Cardiac ventricle fibroblast (primary cell): ENCODE results near the gene CRLF3. TPM values are rescaled to one million over a fixed set of nuclear protein-coding genes. Genes with fewer than 3 reads are reported as not detected.

Experiments
- total RNA-seq: library from RNA; depleted of rRNA; stranded (reverse); fragments of >200 nt; gene quantifications from 2 replicates; pipeline ENCODE4 v1.2.3, GENCODE V29; 2015

Gene CRLF3
- 5.0 and 7.5 TPM in 2 replicates for total RNA-seq

DNA sequence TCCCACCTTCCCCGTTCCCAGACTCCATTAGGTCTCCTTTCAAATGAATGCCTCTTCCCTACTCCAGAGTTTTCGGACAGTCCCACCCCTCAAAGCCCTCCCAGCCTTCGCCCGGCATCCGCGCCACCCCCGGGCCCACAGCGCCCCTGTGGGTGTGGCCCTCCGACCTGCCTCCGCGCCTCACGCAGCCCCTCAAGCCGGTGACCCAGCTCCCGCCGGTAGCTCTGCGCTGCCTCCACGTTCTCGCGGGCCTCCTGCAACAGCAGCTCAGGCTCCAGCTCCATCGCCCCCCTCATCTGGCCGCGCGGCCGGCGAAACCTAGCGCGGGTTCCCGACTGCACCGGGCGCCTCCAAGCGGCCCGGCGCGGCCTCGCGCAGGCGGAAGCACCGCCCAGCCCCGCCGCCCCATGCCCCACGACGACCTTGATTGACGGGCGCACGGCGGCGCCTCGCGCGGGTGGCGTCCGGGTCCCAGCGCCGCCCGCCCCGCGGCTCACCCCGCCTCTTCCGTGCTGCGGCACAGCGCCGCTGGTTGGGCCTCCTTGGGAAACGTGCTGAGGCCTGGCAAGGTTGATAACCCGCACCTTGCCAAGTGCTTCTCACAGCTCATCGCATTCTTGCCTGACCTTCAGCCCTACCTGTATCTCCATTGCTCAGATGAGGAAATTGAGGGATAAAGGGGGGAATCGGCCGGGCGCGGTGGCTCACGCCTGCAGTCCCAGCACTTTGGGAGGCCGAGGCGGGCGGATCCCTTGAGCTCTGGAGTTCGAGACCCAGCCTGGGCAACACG is at the start of gene CRLF3:
CRLF3 (minus strand) TSS at position 337 of the 790 bp plus-strand sequence; CDS start at position 296, 41 bp downstream.

DNA sequence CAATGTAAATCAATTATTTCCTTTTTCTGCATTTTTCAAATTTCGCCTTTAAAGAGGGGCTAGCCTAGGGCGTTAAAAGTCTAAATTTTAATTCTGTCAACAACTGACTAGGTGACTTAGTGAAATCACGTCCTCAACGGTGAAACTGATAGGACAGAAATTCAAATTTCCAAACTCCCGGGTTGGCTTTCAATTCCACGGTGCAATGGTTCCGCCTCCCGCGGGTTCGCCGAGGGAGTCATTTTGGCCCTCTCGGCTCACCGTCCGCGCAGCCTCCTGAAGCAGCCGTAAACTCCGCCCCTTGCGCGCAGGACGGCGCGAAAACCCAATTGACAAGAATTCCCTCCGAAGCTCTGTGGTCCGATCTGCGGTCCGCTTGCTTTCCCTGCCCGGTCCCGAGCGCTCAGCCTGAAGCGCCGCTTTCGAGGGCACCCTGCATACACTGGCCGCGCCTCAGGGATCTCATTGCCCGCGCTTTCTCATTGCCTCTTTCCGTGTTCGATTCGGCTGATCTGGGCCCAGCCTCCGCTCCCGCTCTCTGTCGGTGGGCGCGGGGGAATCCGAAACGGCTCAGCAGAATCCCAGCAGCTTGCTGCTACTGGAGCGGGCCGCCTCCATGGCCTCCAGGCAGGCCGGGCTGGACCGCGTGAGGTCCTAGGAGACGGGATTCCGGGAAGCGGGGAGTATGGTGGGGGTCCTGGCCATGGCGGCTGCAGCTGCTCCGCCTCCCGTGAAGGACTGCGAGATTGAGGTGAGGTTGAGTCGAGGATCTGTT is 7.4 kb upstream of the CRLF3 start, which contains the start of gene ATAD5:
ATAD5 (plus strand) TSS at position 304 of the 775 bp plus-strand sequence; CDS start at position 686, 382 bp downstream.

Other genes starting within 250 kb of the CRLF3 start
- 0.15 and 0.37 TPM in 2 replicates for gene ATAD5, start 7.3 kb upstream of the CRLF3 start, total RNA-seq
- gene TEFM, start 81.5 kb upstream of the CRLF3 start, total RNA-seq: 9.1 and 9.9 TPM in 2 replicates
- 0.98 TPM in 1 of 2 replicates, not detected in the other for gene ADAP2, start 97.3 kb upstream of the CRLF3 start, total RNA-seq
- gene RNF135, start 146.3 kb upstream of the CRLF3 start, total RNA-seq: 17.0 and 20.2 TPM in 2 replicates